GM21381 (cell line): Measurements from ENCODE around the gene CCDC50.

Experiments used
- ATAC-seq: cut with Tn5 transposase; IDR thresholded peaks from one replicate; pipeline ENCODE4 v1.9.1; 2021; ENCODE audit warnings: mild to moderate bottlenecking, moderate library complexity; ENCODE audit not compliant: unreplicated experiment

The CCDC50 gene

DNA sequence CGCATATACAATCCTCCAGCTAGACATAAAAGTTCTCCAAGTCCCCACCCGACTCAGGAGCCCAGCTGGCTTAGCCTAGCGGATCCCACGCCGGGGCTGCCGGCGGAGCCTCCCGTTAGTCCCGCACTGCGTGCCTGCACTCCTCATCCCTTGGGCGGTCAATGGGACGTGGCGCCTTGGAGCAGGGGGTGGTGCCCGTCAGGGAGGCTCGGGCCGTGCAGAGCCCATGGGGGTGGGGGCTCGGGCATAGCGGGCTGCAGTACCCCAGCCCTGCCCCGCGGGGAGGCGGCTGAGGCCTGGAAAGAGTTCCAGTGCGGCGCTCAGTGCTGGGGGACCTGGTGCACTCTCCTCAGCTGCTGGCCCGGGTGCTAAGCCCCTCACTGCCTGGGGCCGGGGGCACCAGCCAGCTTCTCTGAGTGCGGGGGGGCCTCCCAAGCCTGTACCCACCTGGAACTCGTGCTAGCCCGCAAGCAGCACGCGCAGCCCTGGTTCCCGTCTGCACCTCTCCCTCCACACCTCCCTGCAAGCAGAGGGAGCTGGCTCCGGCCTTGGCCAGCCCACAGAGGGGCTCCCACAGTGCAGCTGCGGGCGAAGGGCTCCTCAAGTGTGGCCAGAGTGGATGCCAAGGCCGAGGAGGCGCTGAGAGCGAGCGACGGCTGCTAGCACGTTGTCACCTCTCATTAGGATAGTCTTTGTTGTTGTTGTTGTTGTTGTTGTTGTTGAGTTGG is 12.2 kb upstream of the CCDC50 start:
- no peak for ATAC-seq

DNA sequence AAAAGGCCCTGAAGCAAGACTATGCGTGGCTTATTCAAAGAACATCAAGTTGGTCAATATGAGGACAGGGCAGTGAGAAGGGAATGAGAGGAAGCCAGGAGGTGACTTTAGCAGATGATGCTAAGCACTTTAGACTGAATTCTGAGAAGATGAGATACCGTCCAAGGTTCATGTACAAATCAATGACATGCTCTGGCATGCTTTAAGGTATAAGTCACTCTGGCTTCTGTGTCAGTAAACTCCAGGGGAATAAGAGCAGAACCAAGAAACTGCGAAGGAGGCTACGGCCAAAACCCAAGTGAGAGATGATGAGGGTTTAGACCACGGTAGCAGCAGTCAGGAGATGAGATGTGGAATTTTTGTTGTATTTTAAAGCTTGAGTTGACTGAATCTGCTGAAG is 8.9 kb upstream of the CCDC50 start:
- no peak for ATAC-seq

DNA sequence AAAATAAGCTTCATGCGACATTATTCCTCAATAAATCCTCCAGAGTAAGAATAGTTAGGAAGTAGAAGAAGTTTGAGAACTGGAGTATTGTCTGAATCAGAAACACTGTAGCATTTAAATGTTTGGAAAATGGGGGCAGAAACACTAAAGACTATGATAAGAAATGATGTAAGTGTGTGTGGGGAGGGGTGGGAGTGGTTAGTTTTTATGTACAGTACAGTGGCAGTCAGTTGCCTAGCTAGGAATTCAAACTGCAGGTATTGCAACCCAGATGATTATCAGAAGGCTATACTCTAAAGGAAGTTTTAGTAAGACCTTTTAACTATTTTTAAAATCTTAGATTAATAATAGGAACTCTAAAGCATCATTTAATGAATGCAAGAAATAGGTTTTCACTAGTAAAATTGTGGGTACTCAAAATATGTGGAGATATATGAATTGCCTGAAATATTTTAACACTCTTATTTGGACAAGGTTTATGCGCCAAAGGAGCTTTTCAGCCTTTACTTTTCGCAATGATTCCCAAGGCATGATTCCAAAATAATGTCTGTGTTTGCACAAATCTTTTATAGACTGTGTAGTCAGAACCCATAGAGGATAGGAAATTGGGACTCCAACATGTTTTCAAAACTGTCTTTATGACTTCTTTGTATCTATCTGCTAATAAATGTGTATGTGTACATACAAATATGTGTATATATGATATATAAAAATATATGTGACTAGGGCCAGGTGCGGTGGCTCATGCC is 8.0 kb upstream of the CCDC50 start:
- ATAC-seq: no peak

DNA sequence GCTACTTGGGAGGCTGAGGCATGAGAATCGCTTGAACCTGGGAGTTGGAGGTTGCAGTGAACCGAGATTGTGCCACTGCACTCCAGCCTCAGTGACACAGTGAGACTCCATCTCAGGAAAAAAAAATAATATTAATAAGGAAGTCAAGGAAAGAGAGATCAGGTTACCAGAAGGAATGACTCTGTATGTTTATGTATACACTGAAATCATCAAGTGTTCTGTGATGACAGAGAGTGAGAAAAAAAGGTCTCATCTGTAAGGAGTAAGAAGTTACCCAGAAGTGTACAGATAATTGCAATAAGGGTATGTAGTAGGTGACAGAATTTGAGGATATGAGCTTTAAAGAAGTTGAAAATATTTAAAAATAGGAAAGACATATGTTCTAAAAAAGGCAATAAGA is 4.3 kb upstream of the CCDC50 start:
- no peak for ATAC-seq

DNA sequence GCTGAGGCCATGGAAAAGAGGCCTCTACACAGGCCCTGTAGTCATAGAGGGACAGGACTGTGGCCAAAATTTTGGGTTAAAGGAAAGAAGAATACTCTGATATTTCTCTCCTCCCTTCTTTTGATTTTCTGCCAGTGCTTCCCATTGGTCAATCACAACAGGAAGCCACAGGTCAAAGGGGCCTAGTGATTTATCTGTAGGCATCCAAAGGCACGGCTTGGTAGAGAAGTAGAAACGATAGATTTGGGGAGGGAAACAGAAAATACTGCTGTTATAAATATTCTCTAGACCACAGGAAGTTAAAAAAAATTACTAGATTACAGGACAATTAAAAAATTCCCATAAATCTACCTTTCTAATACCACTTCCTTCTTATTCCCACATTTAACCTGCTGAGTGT is 1.7 kb upstream of the CCDC50 start:
- no peak for ATAC-seq

DNA sequence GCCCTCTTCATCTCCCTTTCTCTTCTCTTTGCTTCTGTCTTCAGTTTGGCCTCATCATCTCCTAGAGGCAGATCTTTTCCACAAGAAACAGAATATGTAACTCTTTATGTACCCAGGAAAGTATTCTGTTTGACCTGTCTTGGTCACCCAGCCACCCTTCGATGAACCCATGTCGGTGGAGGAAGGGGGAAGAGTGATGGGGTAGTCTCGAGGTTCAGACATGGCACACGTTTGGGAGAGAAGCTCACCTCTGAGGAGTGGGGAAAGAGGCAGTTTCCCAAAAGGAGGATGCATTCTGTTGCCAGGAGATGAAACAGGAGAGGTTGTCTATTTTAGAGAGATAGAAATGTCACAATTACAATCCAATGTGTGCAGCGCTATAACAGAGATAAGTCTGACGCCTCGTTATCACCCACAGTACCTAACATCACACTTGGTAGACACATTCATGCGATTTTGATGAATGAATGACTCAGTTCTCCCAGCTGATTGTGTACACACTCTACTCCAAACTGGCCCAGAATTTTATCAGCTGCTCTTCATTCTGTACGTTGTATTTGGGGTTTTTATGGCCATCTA is 722 bp upstream of the CCDC50 start:
- ATAC-seq: no peak

DNA sequence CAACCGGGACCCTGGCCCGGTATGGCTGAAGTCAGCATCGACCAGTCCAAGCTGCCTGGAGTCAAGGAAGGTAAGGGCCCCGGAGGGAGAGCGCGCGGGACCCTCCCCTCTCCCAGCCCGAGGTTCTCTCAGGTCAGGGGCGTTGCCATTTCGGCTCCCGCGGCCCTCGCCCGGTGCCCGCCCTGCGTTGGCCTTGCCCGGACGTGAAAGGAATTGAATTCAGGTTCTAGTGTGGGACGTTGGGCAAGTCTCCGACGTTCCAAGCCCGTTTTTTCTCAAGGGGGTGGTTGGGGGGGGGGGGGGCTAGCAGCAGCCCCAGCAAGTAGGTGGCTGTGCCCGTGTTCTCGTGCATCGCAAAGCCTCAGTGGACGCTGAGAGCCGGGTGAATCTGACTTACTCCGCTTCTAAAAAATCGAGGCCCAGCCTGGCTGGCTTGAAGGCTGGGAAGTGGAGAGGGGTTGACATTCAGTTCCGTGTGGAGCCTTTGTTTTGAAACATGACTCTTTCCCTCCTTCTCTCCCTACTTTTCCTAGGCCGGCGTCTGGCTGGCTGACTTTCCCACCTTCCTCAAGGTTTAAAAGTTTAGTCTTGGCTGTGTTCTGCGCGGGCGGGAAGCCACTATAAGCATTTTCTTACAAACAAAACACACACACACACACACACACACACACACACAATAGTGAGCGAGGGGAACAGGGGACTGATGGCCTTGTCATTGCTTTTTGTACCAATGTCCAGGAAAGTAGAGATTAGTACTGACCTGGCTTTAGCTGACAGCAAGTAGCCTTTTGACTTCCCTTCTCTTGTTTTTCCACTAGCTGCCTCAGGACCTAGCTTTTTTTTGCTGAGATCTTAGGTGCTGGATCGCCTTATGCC is 698 bp downstream of the CCDC50 start, which contains the start of gene UTS2B:
Gene UTS2B, minus strand, starts transcription at position 873 of the 876 bp plus-strand sequence. CDS start 48,337 bp downstream, outside the sequence.
- peak; percentile 20 for ATAC-seq

DNA sequence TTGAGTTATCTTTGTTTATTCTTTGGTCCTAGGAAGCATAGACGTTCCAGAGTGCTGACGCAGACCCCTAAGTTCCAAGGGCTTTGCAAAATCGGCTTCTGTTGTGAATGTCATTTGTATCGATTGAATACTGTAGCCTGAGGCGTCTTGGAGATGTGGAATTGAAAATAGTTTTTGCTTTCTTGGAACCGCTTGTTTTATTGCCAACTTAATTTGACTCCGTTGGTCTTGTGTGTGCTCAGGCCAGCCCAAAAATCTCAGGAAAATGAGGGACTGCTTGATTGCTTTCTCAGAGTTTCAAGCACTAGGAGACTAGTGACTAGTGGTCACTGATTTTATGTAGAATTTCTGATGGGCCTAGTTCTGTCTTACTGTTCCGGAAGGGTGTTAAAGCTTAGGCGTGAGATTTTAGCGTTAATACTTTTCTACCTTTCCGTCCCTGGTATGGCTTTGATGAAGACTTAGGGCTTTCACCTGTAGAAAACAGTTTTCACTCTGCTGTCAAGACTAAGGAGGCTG is 1.4 kb downstream of the CCDC50 start:
- no peak for ATAC-seq

DNA sequence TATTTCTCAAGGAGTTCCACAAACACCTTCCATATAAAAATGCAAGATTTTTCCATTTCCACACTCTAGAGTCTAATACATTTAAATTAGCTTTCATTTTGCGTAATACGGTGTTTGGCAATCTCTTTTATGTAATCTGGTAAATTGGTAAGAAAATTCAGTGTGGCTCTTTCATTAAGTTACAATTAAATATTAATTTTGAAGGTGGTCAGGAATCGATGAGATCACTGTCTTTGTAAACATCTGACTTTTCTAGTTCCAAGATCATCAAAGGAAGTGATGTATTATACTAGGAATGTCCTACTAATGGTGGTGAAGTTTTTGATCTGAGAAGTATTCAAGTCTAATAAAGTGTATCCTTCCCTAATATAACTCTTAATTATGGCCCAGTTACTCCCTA is 2.2 kb downstream of the CCDC50 start:
- ATAC-seq: no peak

DNA sequence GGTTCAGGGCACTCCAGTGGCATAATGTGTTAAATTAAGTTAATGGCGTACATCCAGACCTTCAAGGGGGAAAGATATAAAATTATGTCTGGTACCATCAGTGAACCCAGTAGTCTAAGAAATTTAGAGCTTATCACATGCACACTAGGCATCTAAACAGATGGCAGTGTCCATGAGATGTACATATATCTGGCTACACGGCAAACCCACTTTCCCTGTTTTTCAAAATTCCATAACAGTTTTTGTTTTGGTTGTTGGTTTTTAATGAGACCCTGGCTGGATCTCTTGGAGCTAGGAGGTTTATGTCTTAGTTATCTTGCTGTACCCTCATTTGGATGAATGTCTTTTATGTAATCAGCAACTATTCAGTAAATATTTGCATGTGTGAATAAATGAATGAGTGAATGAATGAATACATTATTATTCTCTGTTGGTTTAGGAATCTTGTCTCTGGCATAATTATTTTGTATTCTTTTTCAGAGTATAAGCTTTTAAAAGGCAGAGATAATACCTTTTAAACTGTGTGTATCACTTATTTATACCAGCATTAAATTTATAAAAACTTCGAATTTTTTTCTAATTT is 4.2 kb downstream of the CCDC50 start:
- no peak for ATAC-seq

DNA sequence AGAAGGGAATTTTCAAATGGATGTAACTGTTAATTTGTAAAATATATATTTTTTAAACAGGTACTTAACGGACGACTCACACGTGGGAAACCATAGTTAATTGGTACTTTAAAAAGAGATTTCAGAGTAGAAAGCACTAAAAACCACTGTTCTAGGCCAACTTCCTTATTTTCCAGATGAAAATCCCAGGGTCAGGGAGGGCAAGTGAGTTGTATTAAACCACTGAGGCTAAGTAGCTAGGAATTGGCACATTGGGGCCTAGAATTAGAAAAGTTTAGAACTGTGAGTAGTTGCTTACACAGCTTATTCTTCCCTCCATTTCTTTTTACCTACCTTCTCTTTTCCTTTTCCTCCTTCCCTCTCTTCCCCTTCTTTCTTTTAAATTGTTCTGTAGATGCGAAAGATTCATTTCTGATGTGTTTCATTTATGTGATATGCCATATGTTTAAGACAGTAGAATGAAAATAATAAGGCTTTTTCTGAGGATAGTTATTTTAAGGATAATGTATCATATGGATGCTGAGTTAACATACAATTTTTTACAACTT is 5.2 kb downstream of the CCDC50 start:
- ATAC-seq: no peak

DNA sequence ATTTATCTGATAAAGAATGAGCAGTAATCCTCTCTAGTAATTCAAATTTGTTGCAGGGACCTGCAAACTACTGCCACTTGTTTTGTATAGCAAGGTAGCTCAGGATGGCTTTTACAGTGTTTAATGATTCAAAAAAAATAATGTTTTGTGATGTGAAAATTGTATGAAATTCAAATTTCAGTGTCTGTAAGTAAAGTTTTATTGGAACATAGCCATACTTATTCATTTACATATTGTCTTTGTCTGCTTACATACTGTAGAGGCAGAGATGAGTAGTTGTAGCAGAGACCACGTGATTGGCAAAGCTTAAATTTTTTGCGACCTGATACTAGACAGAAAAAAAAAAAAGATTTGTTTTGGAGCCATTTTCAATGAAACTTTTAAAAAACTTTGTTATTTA is 7.6 kb downstream of the CCDC50 start:
- no peak for ATAC-seq

DNA sequence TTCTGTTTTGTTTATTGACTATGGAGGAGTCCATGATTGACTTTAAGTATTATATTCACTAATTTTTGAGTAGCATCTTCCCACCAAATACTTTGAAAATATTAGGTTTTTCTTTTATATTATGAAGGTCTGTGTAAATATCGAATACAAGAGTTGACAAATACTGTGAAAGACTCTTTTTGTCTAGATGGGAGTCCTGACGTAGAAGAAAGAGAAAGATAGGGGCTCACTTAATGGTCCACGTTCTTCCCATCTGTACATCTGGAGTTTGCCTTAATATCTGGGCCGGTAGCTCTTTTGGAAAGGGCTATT is 8.9 kb downstream of the CCDC50 start:
- ATAC-seq: no peak

DNA sequence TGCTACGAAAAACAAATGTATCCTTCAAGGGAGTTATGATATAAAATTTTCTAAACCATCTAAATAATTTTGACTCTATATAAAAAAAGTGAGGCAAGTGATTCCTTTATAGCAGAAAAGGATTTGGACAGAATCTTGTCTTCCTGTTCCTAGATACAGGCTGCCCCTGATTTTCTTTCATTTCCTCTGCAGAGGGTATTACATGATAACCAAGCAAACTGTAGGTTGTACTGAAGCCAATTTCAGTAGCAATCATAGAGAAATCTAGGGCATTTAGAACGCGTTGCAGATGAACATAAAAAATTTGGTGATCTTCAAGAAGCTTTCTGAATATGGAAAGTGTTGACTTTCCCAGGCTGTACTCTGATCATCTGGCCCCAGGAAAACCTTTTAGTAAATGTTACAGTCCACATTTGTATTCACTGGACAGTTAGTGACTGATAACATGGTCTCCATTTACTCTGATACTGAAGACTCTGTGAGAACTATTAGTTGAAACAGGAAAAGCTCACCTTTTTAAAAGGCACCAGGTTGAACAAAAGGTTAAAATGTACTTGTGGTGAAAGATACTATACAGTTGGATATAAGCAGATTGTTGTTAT is 10.2 kb downstream of the CCDC50 start:
- no peak for ATAC-seq

DNA sequence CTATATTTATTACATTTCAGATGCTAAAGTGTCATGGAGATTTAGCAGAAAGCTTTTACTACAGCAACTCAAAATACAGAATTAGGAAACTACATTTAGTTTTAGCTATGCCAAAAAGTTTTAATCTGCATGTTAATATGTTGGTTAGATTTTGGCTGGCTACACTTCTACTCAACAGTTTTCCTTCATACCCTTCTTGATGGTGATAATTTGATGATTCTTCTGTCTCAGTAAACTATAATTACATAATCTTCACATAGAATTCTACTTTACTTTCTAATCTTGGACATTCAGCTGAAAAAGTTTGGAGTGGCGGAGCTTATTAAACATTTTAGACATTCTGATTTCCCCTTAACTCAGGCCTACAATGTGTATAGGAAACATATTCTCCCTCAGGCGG is 11.2 kb downstream of the CCDC50 start:
- no peak for ATAC-seq

DNA sequence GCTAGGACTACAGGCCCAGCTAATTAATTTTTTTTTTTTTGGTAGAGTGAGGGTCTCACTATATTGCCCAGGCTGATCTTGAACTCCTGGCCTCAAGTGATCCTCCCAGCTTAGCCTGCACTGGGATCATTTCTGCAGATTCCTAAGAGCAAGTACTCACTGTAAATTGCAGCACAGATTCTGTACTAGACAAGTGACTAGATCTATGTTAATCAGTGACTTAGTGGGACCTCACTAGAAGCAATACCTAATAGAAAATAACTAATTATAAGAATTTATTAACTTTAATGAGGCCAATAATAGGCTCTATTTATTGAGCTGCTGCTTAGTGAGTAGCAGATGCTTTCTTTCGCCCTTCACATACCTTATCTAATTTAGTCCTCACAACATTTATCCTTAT is 11.8 kb downstream of the CCDC50 start:
- ATAC-seq: no peak

DNA sequence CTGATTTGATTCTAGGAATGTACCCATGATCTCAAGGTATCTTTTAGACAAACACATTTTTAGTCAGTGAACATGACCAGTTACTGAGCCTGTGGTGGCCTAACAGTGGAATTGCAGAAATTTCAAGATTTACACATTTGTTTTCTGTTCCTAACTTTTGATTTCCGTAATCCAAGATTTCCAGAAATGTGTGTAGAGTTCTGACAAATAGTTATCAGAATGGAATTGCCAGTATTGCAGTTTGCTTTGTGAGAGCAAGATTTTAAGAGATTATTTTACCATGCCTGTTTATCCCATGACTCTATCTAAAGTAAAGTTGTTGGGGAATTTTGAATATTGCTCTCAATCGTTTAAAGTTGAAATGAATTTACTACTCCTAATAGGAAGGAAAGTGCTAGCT is 12.8 kb downstream of the CCDC50 start:
- ATAC-seq: no peak

DNA sequence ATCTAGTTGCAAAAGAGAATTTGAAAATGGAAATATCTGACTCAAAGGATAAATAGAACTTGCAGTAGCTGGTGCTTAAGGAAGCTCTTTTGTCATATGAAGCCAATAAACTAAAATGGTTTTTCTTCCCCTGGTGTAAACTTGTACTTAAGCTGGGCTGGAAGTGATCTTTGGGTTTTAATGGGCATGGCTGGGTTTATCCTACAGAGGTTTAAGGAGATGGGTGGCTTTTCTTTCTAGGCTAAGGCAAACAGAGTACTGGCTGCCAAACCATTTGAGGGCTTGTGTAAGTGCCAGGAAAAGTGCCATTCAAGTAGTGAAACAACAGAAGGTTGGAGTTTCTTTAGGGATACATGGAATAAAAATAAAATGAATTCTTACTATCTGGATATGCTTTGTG is 13.2 kb downstream of the CCDC50 start:
- no peak for ATAC-seq

DNA sequence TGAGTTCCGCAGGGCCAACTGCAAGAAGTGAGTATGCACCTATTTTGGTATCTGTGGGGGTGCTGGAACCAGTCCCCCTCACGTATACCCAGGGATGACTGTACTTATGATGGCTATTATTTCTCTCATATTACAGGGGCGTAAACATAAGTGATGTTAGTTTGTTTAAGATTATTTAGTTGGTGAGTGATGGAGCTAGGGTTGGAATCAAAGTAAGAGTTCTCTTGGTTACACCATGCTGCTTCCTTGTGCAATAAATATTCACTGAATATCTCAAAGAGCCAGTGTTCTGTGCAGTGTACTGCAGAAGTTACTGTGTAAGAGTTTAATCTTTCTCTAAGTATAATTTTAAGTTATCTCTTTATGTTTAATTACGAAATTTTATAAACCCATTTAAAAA is 13.9 kb downstream of the CCDC50 start:
- no peak for ATAC-seq

DNA sequence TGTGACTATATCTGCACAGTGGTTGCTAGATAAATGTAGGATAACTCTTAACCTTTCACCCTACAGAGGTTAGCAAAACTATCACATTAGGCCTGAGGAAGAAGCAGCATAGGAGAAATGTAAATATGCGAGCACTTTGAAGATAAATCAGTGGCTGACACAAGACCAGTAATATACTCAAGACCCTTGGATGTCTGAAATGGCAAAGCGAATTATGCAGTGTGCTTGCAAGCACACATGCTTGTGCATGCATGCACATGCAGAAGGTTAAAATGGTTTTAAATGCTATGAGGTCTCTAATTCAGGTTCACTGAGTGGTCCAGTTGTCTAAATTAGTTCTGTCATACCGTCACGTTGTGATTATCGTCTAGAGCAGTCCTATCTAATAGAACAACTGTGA is 14.7 kb downstream of the CCDC50 start:
- ATAC-seq: no peak
